Stimulated activated naive B cell treated with anti-CD40 and anti-IgM and Interleukin-4, amounts not matched to agents 10 μg/mL and 1 μg/mL and 100 μg/mL, for 72 hours (primary cell): ENCODE data around the gene KIAA0513.
"Not testable (repeated sequence)": the region's sequence is repeated elsewhere in the genome, so short reads cannot be mapped to it uniquely, and the experiment has no call there.

ENCODE experiments used
- ATAC-seq, 2 donors: fragments of 150-1000 bp; cut with Tn5 transposase; replicated peaks; 2 replicates each; pipeline ENCODE4 v1.10.0; 2021; ENCODE audit warnings: moderate library complexity in 1 of 2
- DNase-seq: peaks from one replicate; pipeline ENCODE4 v3.0.0; 2021
- H3K27ac Mint-ChIP-seq: one replicate; pipeline ENCODE4 v1.8.0; 2022; ENCODE audit warnings: mild to moderate bottlenecking, mixed read lengths
- H3K27me3 Mint-ChIP-seq, 2 donors: one replicate each; pipeline ENCODE4 v1.8.0; 2022; ENCODE audit warnings: mixed read lengths in 2 of 2
- H3K36me3 Mint-ChIP-seq, 2 donors: one replicate each; pipeline ENCODE4 v1.8.0; 2022; ENCODE audit warnings: mixed read lengths in 2 of 2, mild to moderate bottlenecking in 1 of 2
- H3K4me1 Mint-ChIP-seq, 2 donors: one replicate each; pipeline ENCODE4 v1.8.0; 2022; ENCODE audit warnings: mixed read lengths in 2 of 2, mild to moderate bottlenecking in 1 of 2
- H3K4me3 Mint-ChIP-seq, 2 donors: one replicate each; pipeline ENCODE4 v1.8.0; 2022; ENCODE audit warnings: mild to moderate bottlenecking in 2 of 2, mixed read lengths in 2 of 2, moderate library complexity in 1 of 2
- H3K9me3 Mint-ChIP-seq, 2 donors: one replicate each; pipeline ENCODE4 v1.8.0; 2022; ENCODE audit warnings: mixed read lengths in 2 of 2, mild to moderate bottlenecking in 1 of 2

Gene KIAA0513

DNA sequence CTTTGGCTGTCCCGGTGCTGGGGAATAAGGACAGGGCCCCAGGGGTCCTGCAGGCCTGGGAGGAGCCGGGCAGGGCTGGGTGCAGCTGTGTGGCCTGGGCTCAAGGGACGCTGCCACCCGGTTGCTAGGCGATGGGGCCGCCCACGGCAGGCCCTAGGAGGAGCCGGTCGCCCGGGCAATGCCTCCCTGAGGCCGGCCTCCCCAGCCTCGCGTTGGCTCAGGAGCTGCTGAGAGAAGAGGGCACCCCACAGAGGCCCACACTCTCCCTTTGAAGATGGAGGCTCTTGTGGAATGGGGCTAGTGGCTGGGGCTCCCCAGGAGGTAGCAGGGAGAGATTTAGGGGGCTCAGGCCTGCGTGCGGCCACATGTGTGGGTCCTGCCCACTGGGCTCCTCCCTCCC, 84.8 kb downstream of the KIAA0513 start, which contains the start of gene CIBAR2:
CIBAR2 (minus strand) TSS at position 109 of the 400 bp plus-strand sequence. CDS start 120 bp downstream, outside the sequence.
- peaks cover 5 to 9% of the 10 kb centered on the region in 2 donors for H3K4me1 Mint-ChIP-seq
- no peaks in the 10 kb centered on the region for H3K36me3 Mint-ChIP-seq
- DNase-seq (no peak), ATAC-seq (no peak)
- no peak within 1 kb of the TSS for H3K27ac Mint-ChIP-seq
- H3K4me3 Mint-ChIP-seq = no peak within 1 kb of the TSS
- H3K9me3 Mint-ChIP-seq = peaks cover 0 to 1% of the 10 kb centered on the region in 2 donors
- H3K27me3 Mint-ChIP-seq = no peaks in the 10 kb centered on the region

- H3K4me1 Mint-ChIP-seq = peaks cover 5 to 9% of the 10 kb centered on the region in 2 donors
- H3K27me3 Mint-ChIP-seq = no peaks in the 10 kb centered on the region
- H3K9me3 Mint-ChIP-seq = peaks cover 0 to 1% of the 10 kb centered on the region in 2 donors
- DNase-seq (no peak), ATAC-seq (no peak)
- H3K4me3 Mint-ChIP-seq = no peak overlapping the region
- no peaks in the 10 kb centered on the region for H3K36me3 Mint-ChIP-seq
- no peak overlapping the region for H3K27ac Mint-ChIP-seq
These were observed 85.7 kb downstream of the KIAA0513 start for GRCh38 chr16:85113168-85113733.

GRCh38 chr16:85113913-85114312, 86.3 kb downstream of the KIAA0513 start:
- Mint-ChIP-seq H3K27ac (no peak overlapping the region), H3K36me3 (no peaks in the 10 kb centered on the region), H3K4me3 (no peak overlapping the region), H3K4me1 (peaks cover 5 to 9% of the 10 kb centered on the region in 2 donors), H3K27me3 (no peaks in the 10 kb centered on the region), H3K9me3 (peaks cover 0 to 1% of the 10 kb centered on the region in 2 donors)
- DNase-seq = no peak
- no peak for ATAC-seq

DNA sequence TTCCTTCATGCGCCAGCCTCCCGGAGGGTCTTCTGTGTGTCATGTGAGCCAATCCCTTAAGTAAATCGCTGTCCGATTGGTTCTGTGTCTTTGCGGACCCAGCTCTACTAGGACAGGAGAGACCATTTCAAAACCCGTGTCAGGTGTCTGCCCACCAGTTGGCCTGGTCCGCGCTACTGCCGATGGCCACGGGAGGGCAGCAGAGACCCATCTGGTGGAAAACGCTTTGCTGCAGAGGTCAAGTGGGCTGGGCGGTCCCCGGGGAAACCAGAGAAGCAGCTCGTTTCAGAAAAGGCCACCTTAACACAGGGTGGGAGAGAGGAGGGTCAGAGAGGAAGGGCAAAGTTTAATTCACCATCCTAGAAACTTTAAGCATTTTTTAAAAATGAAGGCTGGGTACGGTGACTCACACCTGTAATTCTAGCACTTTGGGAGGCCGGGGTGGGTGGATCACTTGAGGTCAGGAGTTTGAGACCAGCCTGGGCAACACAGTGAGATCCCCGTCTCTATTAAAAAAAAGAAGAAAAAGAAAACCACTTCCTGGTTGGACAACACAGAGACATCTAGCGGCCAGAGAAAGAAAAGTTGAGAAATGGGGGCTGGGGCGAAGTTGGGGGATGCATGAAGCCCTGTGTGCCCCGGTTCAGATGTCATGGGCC, 87.4 kb downstream of the KIAA0513 start:
- no peaks in the 10 kb centered on the region for H3K36me3 Mint-ChIP-seq
- no peaks in the 10 kb centered on the region for H3K27me3 Mint-ChIP-seq
- H3K4me3 Mint-ChIP-seq = peak overlapping the region; percentile 76 to 81
- H3K9me3 Mint-ChIP-seq = peaks cover 0 to 1% of the 10 kb centered on the region in 2 donors
- DNase-seq (peak; percentile 83), ATAC-seq (peak; percentile 93)
- peak overlapping the region; percentile 88 for H3K27ac Mint-ChIP-seq
- peaks cover 5 to 9% of the 10 kb centered on the region in 2 donors for H3K4me1 Mint-ChIP-seq

- DNase-seq (no peak), ATAC-seq (no peak)
- Mint-ChIP-seq H3K27me3 (peaks cover 0 to 6% of the 10 kb centered on the region in 2 donors), H3K9me3 (peaks cover 0 to 1% of the 10 kb centered on the region in 2 donors), H3K4me3 (no peak overlapping the region), H3K36me3 (no peaks in the 10 kb centered on the region), H3K27ac (no peak overlapping the region), H3K4me1 (peaks cover 5 to 9% of the 10 kb centered on the region in 2 donors)
These were observed 89.8 kb downstream of the KIAA0513 start for GRCh38 chr16:85117418-85117817.

GRCh38 chr16:85120006-85120340, 92.4 kb downstream of the KIAA0513 start:
- no peak for DNase-seq
- H3K4me1 Mint-ChIP-seq = peaks cover 2 to 4% of the 10 kb centered on the region in 2 donors
- H3K36me3 Mint-ChIP-seq = no peaks in the 10 kb centered on the region
- peaks cover 0 to under 1% of the 10 kb centered on the region in 2 donors for H3K9me3 Mint-ChIP-seq
- no peak overlapping the region for H3K27ac Mint-ChIP-seq
- peaks cover 0 to 6% of the 10 kb centered on the region in 2 donors for H3K27me3 Mint-ChIP-seq
- ATAC-seq = no peak
- H3K4me3 Mint-ChIP-seq = no peak overlapping the region

DNA sequence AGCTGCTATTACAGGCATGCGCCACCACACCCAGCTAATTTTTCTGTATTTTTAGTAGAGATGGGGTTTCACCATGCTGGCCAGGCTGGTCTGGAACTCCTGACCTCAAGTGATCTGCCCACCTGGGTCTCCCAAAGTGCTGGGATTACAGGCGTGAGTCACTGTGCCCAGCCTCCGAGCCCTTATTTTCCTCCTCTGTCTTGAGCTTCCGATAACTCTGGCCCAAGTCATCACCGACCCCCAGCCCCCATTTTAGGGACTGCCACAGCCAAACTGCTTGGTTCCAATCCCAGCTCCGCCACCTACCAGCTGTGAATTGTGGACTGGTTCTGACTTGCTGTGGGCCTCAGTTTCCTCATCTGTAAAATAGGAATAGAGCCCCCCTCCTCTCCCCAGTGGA, 95.8 kb downstream of the KIAA0513 start:
- peaks cover 4 to 11% of the 10 kb centered on the region in 2 donors for H3K27me3 Mint-ChIP-seq
- H3K4me3 Mint-ChIP-seq, H3K27ac Mint-ChIP-seq, ATAC-seq, H3K4me1 Mint-ChIP-seq, H3K36me3 Mint-ChIP-seq, DNase-seq, H3K9me3 Mint-ChIP-seq: not testable (repeated sequence)

DNA sequence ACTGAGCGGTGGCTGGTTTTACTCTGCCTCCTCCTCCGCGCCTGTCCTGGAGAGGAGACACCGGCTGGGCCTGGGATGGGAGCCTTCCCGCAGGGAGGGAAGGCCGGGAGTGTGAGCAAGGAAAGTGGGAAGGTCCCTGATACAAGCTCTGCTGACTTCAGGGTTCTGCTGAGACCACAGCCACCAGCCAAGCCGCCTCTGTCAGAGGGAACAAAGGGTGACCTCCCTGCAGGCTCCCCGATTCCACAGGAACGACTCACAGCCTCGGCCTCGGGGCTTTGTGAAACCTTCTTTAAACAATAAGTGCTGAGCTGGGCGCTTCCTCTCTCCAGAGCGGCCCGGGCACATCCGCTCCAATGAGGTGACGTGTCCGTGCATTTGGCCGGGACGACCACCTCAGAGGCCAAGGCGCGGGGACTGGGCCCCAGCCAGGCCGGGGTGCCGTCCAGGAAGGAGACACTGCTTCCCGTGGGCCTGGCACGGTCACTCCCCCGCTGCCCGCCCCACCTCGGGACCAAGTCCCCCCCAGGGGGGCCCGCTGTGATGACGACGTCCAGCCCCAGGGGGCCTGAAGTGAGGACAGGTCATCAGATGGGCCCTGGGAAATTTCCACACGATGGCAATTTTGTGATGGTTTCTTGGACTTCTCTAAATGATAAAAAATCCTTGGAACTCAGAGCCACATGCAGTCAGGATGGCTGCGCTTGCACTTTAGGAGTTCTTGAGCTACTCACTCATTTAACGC, 96.5 kb downstream of the KIAA0513 start:
- DNase-seq (no peak), ATAC-seq (no peak)
- no peaks in the 10 kb centered on the region for H3K9me3 Mint-ChIP-seq
- no peak overlapping the region for H3K27ac Mint-ChIP-seq
- H3K27me3 Mint-ChIP-seq = peaks cover 4 to 11% of the 10 kb centered on the region in 2 donors
- H3K4me3 Mint-ChIP-seq = no peak overlapping the region
- peaks cover 5 to 10% of the 10 kb centered on the region in 2 donors for H3K4me1 Mint-ChIP-seq
- H3K36me3 Mint-ChIP-seq = no peaks in the 10 kb centered on the region

GRCh38 chr16:85124636-85125346, 97.2 kb downstream of the KIAA0513 start:
- H3K27ac Mint-ChIP-seq = peak overlapping the region; percentile 42
- peaks cover 4 to 11% of the 10 kb centered on the region in 2 donors for H3K27me3 Mint-ChIP-seq
- H3K9me3 Mint-ChIP-seq = no peaks in the 10 kb centered on the region
- no peak overlapping the region for H3K4me3 Mint-ChIP-seq
- no peaks in the 10 kb centered on the region for H3K36me3 Mint-ChIP-seq
- DNase-seq = no peak
- H3K4me1 Mint-ChIP-seq = peaks cover 5 to 10% of the 10 kb centered on the region in 2 donors
- no peak for ATAC-seq

DNA sequence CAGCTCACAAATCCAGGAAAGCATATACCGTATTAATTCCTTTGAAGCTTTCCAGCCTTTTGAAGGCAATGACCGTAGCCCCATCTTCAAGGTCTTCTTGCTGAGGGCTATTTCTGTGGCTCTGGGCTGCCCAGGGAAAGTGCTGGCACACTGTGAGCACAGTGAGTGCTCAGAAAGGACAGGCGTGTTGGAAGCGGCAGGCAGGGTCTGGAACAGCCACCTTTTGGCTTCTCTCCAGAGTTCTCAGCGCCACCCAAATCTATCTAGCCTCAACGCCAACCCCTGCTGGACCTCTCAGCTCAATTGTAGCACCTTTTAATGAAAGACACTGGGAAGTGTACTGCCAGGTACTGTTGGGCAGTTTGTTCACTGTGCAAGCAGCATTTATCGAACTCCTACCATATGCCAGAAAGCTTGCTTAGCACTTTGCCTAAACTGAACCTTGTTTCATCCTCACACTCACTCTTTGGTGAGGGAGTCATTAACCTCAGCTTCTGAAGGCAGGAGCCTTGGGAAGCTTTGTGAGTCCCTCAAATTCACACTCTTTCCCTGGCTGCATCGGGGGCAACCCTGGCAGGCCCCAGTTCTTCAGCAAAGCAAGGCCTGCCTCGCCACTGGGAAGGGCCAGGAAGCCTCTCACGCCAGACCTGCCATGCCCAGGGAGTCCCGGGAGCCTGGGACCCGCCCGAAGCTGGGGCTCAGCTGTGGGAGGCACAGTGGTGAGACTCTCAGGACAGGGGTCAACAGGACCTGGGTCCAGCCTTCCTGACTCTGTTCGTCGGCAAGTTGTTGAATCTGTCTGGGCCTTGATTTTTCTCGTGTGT, 98.2 kb downstream of the KIAA0513 start:
- Mint-ChIP-seq H3K27ac (no peak overlapping the region), H3K4me1 (peaks cover 5 to 10% of the 10 kb centered on the region in 2 donors), H3K4me3 (no peak overlapping the region), H3K9me3 (no peaks in the 10 kb centered on the region), H3K36me3 (no peaks in the 10 kb centered on the region), H3K27me3 (peaks cover 4 to 11% of the 10 kb centered on the region in 2 donors)
- DNase-seq (no peak), ATAC-seq (no peak)

GRCh38 chr16:85126394-85126704, 98.8 kb downstream of the KIAA0513 start:
- Mint-ChIP-seq H3K27me3 (peaks cover 4 to 7% of the 10 kb centered on the region in 2 donors), H3K4me3 (no peak overlapping the region), H3K4me1 (peaks cover 5 to 10% of the 10 kb centered on the region in 2 donors), H3K9me3 (no peaks in the 10 kb centered on the region), H3K36me3 (no peaks in the 10 kb centered on the region), H3K27ac (no peak overlapping the region)
- DNase-seq = no peak
- no peak for ATAC-seq

GRCh38 chr16:85126705-85127378, 99.2 kb downstream of the KIAA0513 start:
- Mint-ChIP-seq H3K27me3 (peaks cover 4 to 5% of the 10 kb centered on the region in 2 donors), H3K36me3 (no peaks in the 10 kb centered on the region), H3K4me3 (no peak overlapping the region), H3K9me3 (no peaks in the 10 kb centered on the region), H3K4me1 (peaks cover 5 to 10% of the 10 kb centered on the region in 2 donors), H3K27ac (no peak overlapping the region)
- DNase-seq = no peak
- peak; percentile 23 to 25 for ATAC-seq

GRCh38 chr16:85127379-85127723, 99.8 kb downstream of the KIAA0513 start:
- Mint-ChIP-seq H3K36me3 (no peaks in the 10 kb centered on the region), H3K27ac (no peak overlapping the region), H3K4me3 (no peak overlapping the region), H3K4me1 (peaks cover 5 to 10% of the 10 kb centered on the region in 2 donors), H3K27me3 (peaks cover 4 to 5% of the 10 kb centered on the region in 2 donors), H3K9me3 (no peaks in the 10 kb centered on the region)
- ATAC-seq (no peak), DNase-seq (no peak)
